Measurements from ENCODE around the gene C11orf71.

DNA sequence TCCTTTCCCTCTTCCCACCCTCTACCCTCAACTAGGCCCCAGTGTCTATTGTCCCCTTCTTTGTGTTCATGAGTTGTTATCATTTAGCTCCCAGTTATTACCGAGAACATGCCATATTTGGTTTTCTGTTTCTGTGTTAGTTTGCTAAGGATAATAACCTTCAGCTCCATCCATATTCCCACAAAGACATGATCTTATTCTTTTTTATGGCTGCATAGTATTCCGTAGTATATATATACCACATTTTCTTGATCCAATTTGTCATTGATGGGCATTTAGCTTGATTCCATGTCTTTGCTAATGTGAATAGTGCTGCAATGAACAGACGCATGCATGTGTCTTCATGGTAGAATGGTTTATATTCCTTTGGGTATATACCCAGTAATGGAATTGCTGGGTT, 17.8 kb downstream of the C11orf71 start:
- TF ChIP-seq SIN3A (IDR thresholded peaks at IDR 0.05; ENCODE audit: low read depth) (no peak), CTCF (IDR thresholded peaks at IDR 0.05 in 2 of 3, conservative IDR thresholded peaks at IDR 0.05 in 1 of 3; ENCODE audit: borderline replicate concordance in 1 of 3, insufficient read depth in 1 of 3, low read depth in 2 of 3, low read length in 2 of 3) (no peak), EZH2 (IDR thresholded peaks at IDR 0.05) (no peak), ZFX (IDR thresholded peaks at IDR 0.05) (no peak), MAX (IDR thresholded peaks at IDR 0.05) (no peak), TCF7L2 (IDR thresholded peaks at IDR 0.05; ENCODE audit: borderline replicate concordance, extremely low read depth, insufficient read depth, insufficient read length) (no peak), POLR2AphosphoS5 (IDR thresholded peaks at IDR 0.05; ENCODE audit: low read depth, low read length) (no peak), ZBTB33 (IDR thresholded peaks at IDR 0.05; ENCODE audit: extremely low read depth, insufficient replicate concordance, low read length) (no peak), POLR2A (IDR thresholded peaks at IDR 0.05; ENCODE audit: borderline replicate concordance, extremely low read depth, insufficient read depth, insufficient read length) (no peak), ZNF274 (IDR thresholded peaks at IDR 0.05; ENCODE audit: low read depth, low read length) (no peak), RAD21 (IDR thresholded peaks at IDR 0.05; ENCODE audit: low read depth) (no peak)
- TF ChIP-seq, protein P1, sequence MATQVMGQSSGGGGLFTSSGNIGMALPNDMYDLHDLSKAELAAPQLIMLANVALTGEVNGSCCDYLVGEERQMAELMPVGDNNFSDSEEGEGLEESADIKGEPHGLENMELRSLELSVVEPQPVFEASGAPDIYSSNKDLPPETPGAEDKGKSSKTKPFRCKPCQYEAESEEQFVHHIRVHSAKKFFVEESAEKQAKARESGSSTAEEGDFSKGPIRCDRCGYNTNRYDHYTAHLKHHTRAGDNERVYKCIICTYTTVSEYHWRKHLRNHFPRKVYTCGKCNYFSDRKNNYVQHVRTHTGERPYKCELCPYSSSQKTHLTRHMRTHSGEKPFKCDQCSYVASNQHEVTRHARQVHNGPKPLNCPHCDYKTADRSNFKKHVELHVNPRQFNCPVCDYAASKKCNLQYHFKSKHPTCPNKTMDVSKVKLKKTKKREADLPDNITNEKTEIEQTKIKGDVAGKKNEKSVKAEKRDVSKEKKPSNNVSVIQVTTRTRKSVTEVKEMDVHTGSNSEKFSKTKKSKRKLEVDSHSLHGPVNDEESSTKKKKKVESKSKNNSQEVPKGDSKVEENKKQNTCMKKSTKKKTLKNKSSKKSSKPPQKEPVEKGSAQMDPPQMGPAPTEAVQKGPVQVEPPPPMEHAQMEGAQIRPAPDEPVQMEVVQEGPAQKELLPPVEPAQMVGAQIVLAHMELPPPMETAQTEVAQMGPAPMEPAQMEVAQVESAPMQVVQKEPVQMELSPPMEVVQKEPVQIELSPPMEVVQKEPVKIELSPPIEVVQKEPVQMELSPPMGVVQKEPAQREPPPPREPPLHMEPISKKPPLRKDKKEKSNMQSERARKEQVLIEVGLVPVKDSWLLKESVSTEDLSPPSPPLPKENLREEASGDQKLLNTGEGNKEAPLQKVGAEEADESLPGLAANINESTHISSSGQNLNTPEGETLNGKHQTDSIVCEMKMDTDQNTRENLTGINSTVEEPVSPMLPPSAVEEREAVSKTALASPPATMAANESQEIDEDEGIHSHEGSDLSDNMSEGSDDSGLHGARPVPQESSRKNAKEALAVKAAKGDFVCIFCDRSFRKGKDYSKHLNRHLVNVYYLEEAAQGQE (IDR thresholded peaks at IDR 0.05; ENCODE audit: low read depth) = no peak

All from HCT116 (cell line).